Measurements from ENCODE around the gene SLC39A7. TPM values are rescaled to one million over a fixed set of nuclear protein-coding genes. Genes with fewer than 3 reads are reported as not detected.

The SLC39A7 gene
- polyA plus RNA-seq, 2 of the 4 experiments (the other 2 are of a cell fraction) = 59.0 to 122 TPM

GRCh38 chr6:33211136-33211535 is 10.5 kb downstream of the SLC39A7 start:
- TF ChIP-seq NFE2L2 (conservative IDR thresholded peaks at IDR 0.05; ENCODE audit: low read length) = no peak
- no peak for TF ChIP-seq HEYL (CRISPR knock-in tag; IDR thresholded peaks at IDR 0.05)
- TF ChIP-seq CBX2 (IDR thresholded peaks at IDR 0.05; ENCODE audit: borderline replicate concordance, low read depth) = no peak
- no peak for TF ChIP-seq CTCF (IDR thresholded peaks at IDR 0.05)
- no peak for TF ChIP-seq ELK1 (IDR thresholded peaks at IDR 0.05; ENCODE audit: low read depth, low read length)
- no peak for TF ChIP-seq EHF (CRISPR knock-in tag; IDR thresholded peaks at IDR 0.05)
- TF ChIP-seq RNF2 (IDR thresholded peaks at IDR 0.05; ENCODE audit: borderline replicate concordance, low read depth) = no peak
- no peak for TF ChIP-seq HOXB5 (CRISPR knock-in tag; IDR thresholded peaks at IDR 0.05)
- TF ChIP-seq HDAC2 (IDR thresholded peaks at IDR 0.05) = no peak
- TF ChIP-seq ZSCAN20 (CRISPR knock-in tag; IDR thresholded peaks at IDR 0.05) = no peak
- no peak for TF ChIP-seq FOXS1 (CRISPR knock-in tag; IDR thresholded peaks at IDR 0.05)
- TF ChIP-seq GATA3 (IDR thresholded peaks at IDR 0.05; ENCODE audit: borderline replicate concordance) = no peak
- no peak for TF ChIP-seq MAX (IDR thresholded peaks at IDR 0.05)
- no peak for TF ChIP-seq BHLHE40 (IDR thresholded peaks at IDR 0.05; ENCODE audit: low read depth, low read length)
- TF ChIP-seq CHD2 (IDR thresholded peaks at IDR 0.05; ENCODE audit: low read length, partially characterized antibody) = no peak
- no peak for TF ChIP-seq NPAS2 (CRISPR knock-in tag; IDR thresholded peaks at IDR 0.05; ENCODE audit: borderline replicate concordance)
- CTCF ChIA-PET = no interaction called here
- no peak overlapping the region for H3K4me2 ChIP-seq
- H3K9me3 ChIP-seq = no peaks in the 10 kb centered on the region
- H3K27ac ChIP-seq = no peak overlapping the region
- no peak for DNase-seq (ENCODE audit: low read depth in 1 of 2, low spot score in 1 of 2)
- POLR2A ChIA-PET = interaction anchor here (0.5 kb wide), 1 partner anchor 11 kb away, joined by 3 read pairs; no protein-coding TSS in a partner anchor
- 77% methylated on average over 8 of the region's 17 CpGs for WGBS (ENCODE audit: missing lambda C conversion rate)
- peaks cover 19% of the 10 kb centered on the region for H3K4me1 ChIP-seq
- no peak for FAIRE-seq
- no peak overlapping the region for H3K4me3 ChIP-seq
- no peak for ATAC-seq

GRCh38 chr6:33211666-33212422 is 11.2 kb downstream of the SLC39A7 start:
- 94% methylated on average over 10 of the region's 18 CpGs for WGBS (ENCODE audit: missing lambda C conversion rate)
- H3K9me3 ChIP-seq = no peaks in the 10 kb centered on the region
- CTCF ChIA-PET = interaction anchor here (1.0 kb wide), 1 partner anchor 37 kb away, joined by 4 read pairs; no protein-coding TSS in a partner anchor
- POLR2A ChIA-PET = interaction anchor here (0.5 kb wide), 1 partner anchor 12 kb away, joined by 3 read pairs; no protein-coding TSS in a partner anchor
- H3K27ac ChIP-seq = no peak overlapping the region
- DNase-seq (ENCODE audit: low read depth in 1 of 2, low spot score in 1 of 2) = no peak
- peaks cover 12% of the 10 kb centered on the region for H3K4me1 ChIP-seq
- no peak for FAIRE-seq
- no peak for ATAC-seq
- TF ChIP-seq RNF2 (IDR thresholded peaks at IDR 0.05; ENCODE audit: borderline replicate concordance, low read depth) = no peak
- TF ChIP-seq ZNF302 (CRISPR knock-in tag; IDR thresholded peaks at IDR 0.05) = no peak
- no peak for TF ChIP-seq EHF (CRISPR knock-in tag; IDR thresholded peaks at IDR 0.05)
- no peak for TF ChIP-seq CHD2 (IDR thresholded peaks at IDR 0.05; ENCODE audit: low read length, partially characterized antibody)
- TF ChIP-seq KDM1A (IDR thresholded peaks at IDR 0.05; ENCODE audit: low read depth) = no peak
- TF ChIP-seq NR3C1 (IDR thresholded peaks at IDR 0.05) = no peak
- TF ChIP-seq RCOR1 (IDR thresholded peaks at IDR 0.05; ENCODE audit: low read depth, low read length) = no peak
- no peak for TF ChIP-seq SMC3 (IDR thresholded peaks at IDR 0.05)
- TF ChIP-seq CEBPB (IDR thresholded peaks at IDR 0.05) = no peak
- no peak for TF ChIP-seq HEYL (CRISPR knock-in tag; IDR thresholded peaks at IDR 0.05)
- no peak for TF ChIP-seq FOSL2 (IDR thresholded peaks at IDR 0.05)
- no peak for TF ChIP-seq FOSL2 (CRISPR knock-in tag; IDR thresholded peaks at IDR 0.05)
- TF ChIP-seq E2F6 (IDR thresholded peaks at IDR 0.05; ENCODE audit: borderline replicate concordance, low read depth) = no peak
- TF ChIP-seq NFE2L2 (conservative IDR thresholded peaks at IDR 0.05; ENCODE audit: low read length) = no peak
- no peak overlapping the region for H3K4me3 ChIP-seq
- no peak overlapping the region for H3K4me2 ChIP-seq
